Hepatocyte (in vitro differentiated cells): ENCODE data around the gene FUBP3. TPM values are rescaled to one million over a fixed set of nuclear protein-coding genes. Genes with fewer than 3 reads are reported as not detected.

Experiments used
- DNase-seq: peaks from one replicate; pipeline ENCODE4 v3.0.0-alpha.2; 2016; ENCODE audit warnings: low spot score
- H2AFZ ChIP-seq: fragments of 200-600 bp; sonication (generic); 2 replicates; pipeline ENCODE4 v1.6.0; 2016; ENCODE audit warnings: antibody characterized with exemption, mild to moderate bottlenecking
- H3K27ac ChIP-seq: fragments of 200-600 bp; sonication (generic); 2 replicates; pipeline ENCODE4 v1.5.1; 2016; ENCODE audit warnings: mild to moderate bottlenecking
- H3K27me3 ChIP-seq: fragments of 200-600 bp; sonication (generic); 2 replicates; pipeline ENCODE4 v1.6.1; 2016
- H3K36me3 ChIP-seq: fragments of 200-600 bp; sonication (generic); replicated peaks from 2 replicates; pipeline ENCODE4 v1.5.1; 2016; ENCODE audit warnings: low read depth; ENCODE audit not compliant: insufficient read depth
- H3K4me1 ChIP-seq: fragments of 200-600 bp; sonication (generic); 2 replicates; pipeline ENCODE4 v1.5.1; 2016; ENCODE audit warnings: mild to moderate bottlenecking, moderate library complexity; ENCODE audit not compliant: insufficient read depth
- H3K4me2 ChIP-seq: fragments of 200-600 bp; sonication (generic); 2 replicates; pipeline ENCODE4 v1.6.0; 2016
- H3K4me3 ChIP-seq: fragments of 200-600 bp; sonication (generic); 2 replicates; pipeline ENCODE4 v1.5.1; 2016; ENCODE audit warnings: mild to moderate bottlenecking
- H3K79me2 ChIP-seq: fragments of 200-600 bp; sonication (generic); 2 replicates; pipeline ENCODE4 v1.6.0; 2017; ENCODE audit warnings: mild to moderate bottlenecking
- H3K9me2 ChIP-seq: fragments of 200-600 bp; sonication (generic); replicated peaks from 2 replicates; pipeline ENCODE4 v1.6.0; 2017; ENCODE audit warnings: mild to moderate bottlenecking; ENCODE audit not compliant: insufficient read depth
- H3K9me3 ChIP-seq: fragments of 200-600 bp; sonication (generic); 2 replicates; pipeline ENCODE4 v1.5.1; 2016; ENCODE audit warnings: low read depth, mild to moderate bottlenecking
- H4K20me1 ChIP-seq: fragments of 200-600 bp; sonication (generic); 2 replicates; pipeline ENCODE4 v1.6.0; 2016; ENCODE audit warnings: mild to moderate bottlenecking; ENCODE audit not compliant: insufficient read depth, poor library complexity, severe bottlenecking
- EZH2 ChIP-seq: fragments of 200-600 bp; sonication (generic); IDR thresholded peaks from 2 replicates; pipeline ENCODE4 v1.6.1; 2016; ENCODE audit warnings: antibody characterized with exemption, mild to moderate bottlenecking, borderline replicate concordance
- EZH2phosphoT487 ChIP-seq: fragments of 200-600 bp; sonication (generic); IDR thresholded peaks from one replicate; pipeline ENCODE4 v1.6.1; 2018; ENCODE audit warnings: antibody characterized with exemption, mild to moderate bottlenecking, low read depth, moderate library complexity; ENCODE audit not compliant: unreplicated experiment, severe bottlenecking
- WGBS: methylation state at CpG from one replicate; pipeline ENCODE4 v1.1.6; 2016; ENCODE audit warnings: low lambda C conversion rate; ENCODE audit errors: missing lambda C conversion rate; 5-methylcytosine and 5-hydroxymethylcytosine counted together
- polyA plus RNA-seq: library from polyadenylated mRNA; unstranded; fragments of >200 nt; fragmentation: Nextera tagmentation; extraction: Ambion mirVana; gene quantifications from 2 replicates; pipeline ENCODE4 v1.2.1, GENCODE V29; 2016
- total RNA-seq: library from RNA; depleted of rRNA; stranded (reverse); fragments of >200 nt; gene quantifications from 2 replicates; pipeline ENCODE4 v1.2.3, GENCODE V29; 2014
- TF ChIP-seq, protein P1 (sequence below): fragments of 200-600 bp; sonication (generic); IDR thresholded peaks from 2 replicates; pipeline ENCODE4 v1.5.1; 2016; ENCODE audit warnings: antibody characterized with exemption, mild to moderate bottlenecking; ENCODE audit not compliant: poor library complexity

Gene FUBP3
- total and polyA plus RNA-seq, 2 experiments from 2014 or later: 55.1 to 56.1 TPM

DNA sequence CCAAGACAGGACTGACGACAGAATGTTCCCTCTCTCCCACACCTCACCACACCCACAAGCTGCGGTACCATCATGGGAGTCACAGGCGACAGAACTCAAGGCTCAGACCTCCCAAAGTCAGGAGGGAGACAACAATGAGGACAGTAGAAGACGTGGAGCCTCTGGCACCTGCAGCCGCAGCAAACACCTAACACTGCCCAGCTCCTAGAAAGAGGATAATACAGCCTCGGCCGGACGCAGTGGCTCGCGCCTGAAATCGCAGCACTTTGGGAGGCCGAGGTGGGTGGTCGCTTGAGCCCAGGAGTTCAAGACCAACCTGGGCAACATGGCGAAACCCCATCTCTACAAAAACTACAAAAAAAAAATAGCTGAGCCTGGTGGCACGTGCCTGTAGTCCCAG is 71.8 kb downstream of the FUBP3 start:
- H3K4me1 ChIP-seq: no peaks in the 10 kb centered on the region
- no peak overlapping the region for H2AFZ ChIP-seq
- H4K20me1 ChIP-seq: no peaks in the 10 kb centered on the region
- no peak overlapping the region for H3K27ac ChIP-seq
- no peaks in the 10 kb centered on the region for H3K36me3 ChIP-seq
- no peaks in the 10 kb centered on the region for H3K9me3 ChIP-seq
- TF ChIP-seq, protein P1, sequence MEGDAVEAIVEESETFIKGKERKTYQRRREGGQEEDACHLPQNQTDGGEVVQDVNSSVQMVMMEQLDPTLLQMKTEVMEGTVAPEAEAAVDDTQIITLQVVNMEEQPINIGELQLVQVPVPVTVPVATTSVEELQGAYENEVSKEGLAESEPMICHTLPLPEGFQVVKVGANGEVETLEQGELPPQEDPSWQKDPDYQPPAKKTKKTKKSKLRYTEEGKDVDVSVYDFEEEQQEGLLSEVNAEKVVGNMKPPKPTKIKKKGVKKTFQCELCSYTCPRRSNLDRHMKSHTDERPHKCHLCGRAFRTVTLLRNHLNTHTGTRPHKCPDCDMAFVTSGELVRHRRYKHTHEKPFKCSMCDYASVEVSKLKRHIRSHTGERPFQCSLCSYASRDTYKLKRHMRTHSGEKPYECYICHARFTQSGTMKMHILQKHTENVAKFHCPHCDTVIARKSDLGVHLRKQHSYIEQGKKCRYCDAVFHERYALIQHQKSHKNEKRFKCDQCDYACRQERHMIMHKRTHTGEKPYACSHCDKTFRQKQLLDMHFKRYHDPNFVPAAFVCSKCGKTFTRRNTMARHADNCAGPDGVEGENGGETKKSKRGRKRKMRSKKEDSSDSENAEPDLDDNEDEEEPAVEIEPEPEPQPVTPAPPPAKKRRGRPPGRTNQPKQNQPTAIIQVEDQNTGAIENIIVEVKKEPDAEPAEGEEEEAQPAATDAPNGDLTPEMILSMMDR: no peak
- TF ChIP-seq EZH2 (no peak), EZH2phosphoT487 (no peak)
- H3K79me2 ChIP-seq: no peaks in the 10 kb centered on the region
- peaks cover 37% of the 10 kb centered on the region for H3K27me3 ChIP-seq
- H3K4me3 ChIP-seq: no peak overlapping the region
- no peaks in the 10 kb centered on the region for H3K9me2 ChIP-seq
- H3K4me2 ChIP-seq: no peak overlapping the region
- no peak for DNase-seq
- WGBS: 88% methylated on average over 15 of the region's 15 CpGs

DNA sequence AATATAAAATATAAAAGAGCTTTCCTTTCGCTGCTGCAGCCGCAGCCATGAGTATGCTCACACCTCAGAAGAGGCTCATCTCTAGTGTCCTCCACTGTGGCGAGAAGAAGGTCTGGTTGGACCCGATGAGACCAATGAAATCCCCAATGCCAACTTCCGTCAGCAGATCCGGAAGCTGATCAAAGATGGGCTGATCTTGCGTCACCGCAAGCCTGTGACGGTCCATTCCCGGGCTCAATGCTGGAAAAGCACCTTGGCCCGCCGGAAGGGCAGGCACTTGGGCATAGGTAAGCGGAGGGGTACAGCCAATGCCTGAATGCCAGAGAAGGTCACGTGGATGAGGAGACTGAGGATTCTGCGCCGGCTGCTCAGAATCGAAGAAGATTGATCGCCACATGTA is 72.4 kb downstream of the FUBP3 start:
- Histone ChIP-seq H3K36me3 (no peaks in the 10 kb centered on the region), H3K9me3 (no peaks in the 10 kb centered on the region), H3K4me1 (no peaks in the 10 kb centered on the region), H4K20me1 (no peaks in the 10 kb centered on the region), H3K4me3 (no peak overlapping the region), H3K27me3 (peaks cover 42% of the 10 kb centered on the region), H3K79me2 (no peaks in the 10 kb centered on the region), H2AFZ (no peak overlapping the region), H3K4me2 (no peak overlapping the region), H3K9me2 (no peaks in the 10 kb centered on the region), H3K27ac (no peak overlapping the region)
- no peak for DNase-seq
- TF ChIP-seq, protein P1: no peak
- no peak for TF ChIP-seq EZH2
- WGBS: 96% methylated on average over 18 of the region's 18 CpGs

DNA sequence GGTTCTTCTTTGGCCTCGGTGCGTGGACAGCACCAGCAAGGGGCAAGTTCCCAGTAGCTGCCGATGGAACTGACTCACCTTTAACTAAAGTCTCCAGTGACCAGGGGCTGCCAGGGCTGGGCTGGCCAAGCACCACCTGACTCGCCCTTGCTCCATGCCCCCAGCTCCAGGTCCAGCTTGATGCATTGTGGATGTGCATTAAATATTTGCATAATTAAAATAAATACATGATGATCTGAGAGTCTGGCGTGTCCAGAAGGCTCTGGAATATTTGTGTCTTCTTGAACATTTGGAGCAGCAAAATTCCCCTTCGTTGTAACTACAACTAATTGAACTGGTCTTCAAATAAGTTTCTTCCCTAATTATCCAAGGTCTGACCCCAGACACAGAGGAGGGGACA is 75.5 kb downstream of the FUBP3 start:
- Histone ChIP-seq H3K4me2 (no peak overlapping the region), H3K4me1 (no peaks in the 10 kb centered on the region), H3K4me3 (no peak overlapping the region), H3K79me2 (no peaks in the 10 kb centered on the region), H3K9me2 (no peaks in the 10 kb centered on the region), H3K27ac (no peak overlapping the region), H3K36me3 (no peaks in the 10 kb centered on the region), H4K20me1 (no peaks in the 10 kb centered on the region), H3K27me3 (peaks cover 69% of the 10 kb centered on the region), H3K9me3 (no peaks in the 10 kb centered on the region), H2AFZ (no peak overlapping the region)
- TF ChIP-seq EZH2phosphoT487 (no peak), EZH2 (no peak)
- TF ChIP-seq, protein P1: no peak
- no peak for DNase-seq
- 87% methylated on average over 6 of the region's 6 CpGs for WGBS
